ENCODE results near the gene JRKL. TPM values are rescaled to one million over a fixed set of nuclear protein-coding genes. Genes with fewer than 3 reads are reported as not detected.

Gene JRKL
- total RNA-seq, 1 experiment from 2014 or later = 18.6 TPM

Small RNAs within 50 kb of the gene (small RNA-seq; reads per million reads assigned to genes)
- gene MIR1260B = not detected

Other genes starting within 250 kb of the JRKL start
- gene MAML2, start 46.8 kb upstream of the JRKL start, total RNA-seq (2014; rRNA removed; shearing (Covaris generic); ENCODE audit: low replicate concordance) = 0.11 and 0.18 TPM in 2 replicates
- 39.4 and 88.6 TPM in 2 replicates for gene CCDC82, start 101 bp upstream of the JRKL start, total RNA-seq (2014; rRNA removed; shearing (Covaris generic); ENCODE audit: low replicate concordance)

Measured in Karpas-422 (cell line).